Large intestine (tissue), 3 donors: Measurements from ENCODE around the gene HLA-E. TPM values are rescaled to one million over a fixed set of nuclear protein-coding genes. Genes with fewer than 3 reads are reported as not detected.
"Not testable (repeated sequence)": the region's sequence is repeated elsewhere in the genome, so short reads cannot be mapped to it uniquely, and the experiment has no call there.

Experiments
- DNase-seq, 2 donors: peaks; one replicate each; pipeline versions ENCODE4 v3.0.0 to v3.0.0-alpha.2; 2013
- H3K27ac ChIP-seq: one replicate; pipeline ENCODE4 v1.5.1; 2013; ENCODE audit warnings: low read length
- H3K27me3 ChIP-seq: 2 replicates; pipeline ENCODE4 v1.6.1; 2013; ENCODE audit warnings: low read length; ENCODE audit not compliant: control insufficient read depth, insufficient read depth
- H3K36me3 ChIP-seq: 2 replicates; pipeline ENCODE4 v1.6.1; 2013; ENCODE audit warnings: low read length; ENCODE audit not compliant: control insufficient read depth, insufficient read depth
- H3K4me1 ChIP-seq: one replicate; pipeline ENCODE4 v1.6.1; 2013; ENCODE audit warnings: low read length; ENCODE audit not compliant: control insufficient read depth, insufficient read depth
- H3K4me3 ChIP-seq: one replicate; pipeline ENCODE4 v1.5.1; 2013; ENCODE audit warnings: low read length
- H3K9me3 ChIP-seq: one replicate; pipeline ENCODE4 v1.6.1; 2013; ENCODE audit warnings: mild to moderate bottlenecking, low read depth, low read length, moderate library complexity; ENCODE audit not compliant: control insufficient read depth
- WGBS: methylation state at CpG from one replicate; pipeline ENCODE4 v1.1.5; 2013; ENCODE audit warnings: low lambda C conversion rate; ENCODE audit not compliant: insufficient coverage; 5-methylcytosine and 5-hydroxymethylcytosine counted together
- polyA plus RNA-seq: library from polyadenylated mRNA; unstranded; fragments of 120-200 nt; gene quantifications from one replicate; pipeline ENCODE4 v1.2.1, GENCODE V29; 2013

Gene HLA-E
- polyA plus RNA-seq, 1 donor: 170 TPM

DNA sequence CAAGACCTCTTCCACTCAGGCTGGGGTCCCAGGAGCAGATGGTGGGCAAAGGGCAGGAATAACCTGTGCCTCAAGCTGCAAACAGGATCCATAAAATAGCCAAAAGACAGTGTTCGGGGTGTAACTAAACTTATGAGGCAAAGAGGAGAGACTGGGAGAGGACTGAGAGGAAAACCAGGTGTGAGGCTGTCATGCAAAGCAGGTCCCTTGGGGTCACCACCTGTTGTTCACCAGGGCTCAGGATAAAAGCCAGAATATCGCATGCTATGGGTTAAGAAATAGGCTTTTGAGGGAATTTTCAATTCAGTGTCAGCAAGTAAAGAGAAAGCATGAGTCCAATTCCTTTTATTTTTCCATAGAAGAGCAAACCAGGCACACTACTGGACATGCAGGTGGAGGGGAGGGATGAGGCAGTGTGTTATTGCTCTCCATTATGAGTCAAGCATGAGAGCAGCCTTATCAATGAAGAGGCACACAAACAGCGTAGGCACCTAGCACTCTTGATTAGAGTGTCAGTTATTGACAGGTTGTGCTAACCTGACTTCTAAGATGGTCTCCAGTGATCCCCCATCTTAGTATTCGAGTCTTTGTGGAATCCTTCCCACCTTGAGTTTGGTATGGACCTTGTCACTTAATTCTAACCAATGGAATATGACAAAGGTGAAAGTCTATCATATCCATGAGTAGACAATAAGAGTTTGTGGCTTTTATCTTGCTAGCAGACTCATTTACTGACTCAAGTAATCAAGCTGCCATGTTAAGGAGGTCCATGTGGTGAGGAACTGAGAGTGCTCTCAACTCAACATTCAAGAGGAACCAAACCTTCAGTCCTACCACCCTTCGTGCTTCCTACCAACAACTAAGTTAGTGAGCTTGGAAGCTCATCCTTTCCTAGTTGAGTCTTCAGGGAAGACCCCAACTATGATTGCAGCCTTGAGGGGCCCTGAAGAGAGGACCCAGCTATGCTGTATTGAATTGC, 18.8 kb downstream of the HLA-E start:
- H3K27ac ChIP-seq: no peak overlapping the region
- no CpG with 5 or more reads among the region's 5 CpGs for WGBS
- no peaks in the 10 kb centered on the region for H3K27me3 ChIP-seq
- H3K4me3 ChIP-seq: no peak overlapping the region
- H3K36me3 ChIP-seq: no peaks in the 10 kb centered on the region
- H3K9me3 ChIP-seq: no peaks in the 10 kb centered on the region
- H3K4me1 ChIP-seq: no peaks in the 10 kb centered on the region
- DNase-seq: no peak

- Histone ChIP-seq H3K4me3 (no peak overlapping the region), H3K4me1 (no peaks in the 10 kb centered on the region), H3K27ac (no peak overlapping the region), H3K36me3 (no peaks in the 10 kb centered on the region), H3K27me3 (no peaks in the 10 kb centered on the region), H3K9me3 (no peaks in the 10 kb centered on the region)
- 79% methylated on average over 1 of the region's 5 CpGs for WGBS
- no peak for DNase-seq
Observed at GRCh38 chr6:30508890-30509736, 19.8 kb downstream of the HLA-E start.

- no peaks in the 10 kb centered on the region for H3K27me3 ChIP-seq
- WGBS: 65% methylated on average over 2 of the region's 10 CpGs
- H3K4me1 ChIP-seq: no peaks in the 10 kb centered on the region
- H3K9me3 ChIP-seq: no peaks in the 10 kb centered on the region
- no peak overlapping the region for H3K27ac ChIP-seq
- DNase-seq: no peak
- no peak overlapping the region for H3K4me3 ChIP-seq
- H3K36me3 ChIP-seq: no peaks in the 10 kb centered on the region
Observed at GRCh38 chr6:30510419-30511168, 21.3 kb downstream of the HLA-E start.

DNA sequence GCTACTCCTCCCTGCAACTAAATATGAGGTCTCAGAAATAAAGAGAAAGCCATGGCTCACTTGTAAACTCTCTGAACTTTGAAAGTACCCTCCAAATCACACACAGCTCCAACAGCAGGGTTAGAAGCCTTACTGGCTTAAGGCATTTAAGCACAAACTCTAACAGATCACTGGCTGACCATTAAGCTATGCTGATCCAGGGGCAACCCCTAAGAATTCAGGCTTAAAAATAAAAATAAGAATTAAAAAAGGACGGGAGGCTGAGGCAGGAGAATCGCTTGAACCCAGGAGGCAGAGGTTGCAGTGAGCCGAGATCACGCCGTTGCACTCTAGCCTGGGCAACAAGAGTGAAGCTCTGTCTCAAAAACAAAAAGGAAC, 21.8 kb downstream of the HLA-E start:
- no peak for DNase-seq
- Histone ChIP-seq H3K27me3 (no peaks in the 10 kb centered on the region), H3K9me3 (no peaks in the 10 kb centered on the region), H3K4me3 (no peak overlapping the region), H3K36me3 (no peaks in the 10 kb centered on the region), H3K4me1 (no peaks in the 10 kb centered on the region), H3K27ac (no peak overlapping the region)
- no CpG with 5 or more reads among the region's 5 CpGs for WGBS

GRCh38 chr6:30513451-30513850, 24.1 kb downstream of the HLA-E start:
- H3K27ac ChIP-seq: no peak overlapping the region
- WGBS: no CpG with 5 or more reads among the region's 2 CpGs
- H3K4me3 ChIP-seq: no peak overlapping the region
- peaks cover 7% of the 10 kb centered on the region for H3K9me3 ChIP-seq
- H3K4me1 ChIP-seq: no peaks in the 10 kb centered on the region
- H3K36me3 ChIP-seq: no peaks in the 10 kb centered on the region
- DNase-seq: no peak
- H3K27me3 ChIP-seq: no peaks in the 10 kb centered on the region

DNA sequence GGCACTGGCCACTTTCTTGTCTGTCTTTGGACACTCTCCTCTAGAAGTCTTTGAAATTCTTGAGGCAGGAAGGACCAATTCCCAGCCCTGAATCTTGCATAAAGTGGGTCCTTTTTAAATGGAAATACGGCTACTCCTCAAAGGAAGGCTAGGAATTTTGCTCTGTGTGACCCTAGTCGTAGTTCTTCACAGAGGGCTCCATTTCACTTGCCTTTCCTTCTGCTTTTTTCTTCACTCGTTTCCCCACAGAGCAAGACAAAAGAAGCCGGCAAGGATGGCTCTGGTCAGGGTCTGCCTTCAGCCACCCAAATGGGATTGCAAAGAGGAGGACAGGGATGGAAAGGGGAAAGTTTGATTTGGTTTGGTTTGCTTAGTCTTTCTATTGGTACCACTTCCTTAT, 25.8 kb downstream of the HLA-E start:
- Histone ChIP-seq H3K27ac (no peak overlapping the region), H3K4me3 (no peak overlapping the region)
- WGBS: no CpG with 5 or more reads among the region's 4 CpGs

DNA sequence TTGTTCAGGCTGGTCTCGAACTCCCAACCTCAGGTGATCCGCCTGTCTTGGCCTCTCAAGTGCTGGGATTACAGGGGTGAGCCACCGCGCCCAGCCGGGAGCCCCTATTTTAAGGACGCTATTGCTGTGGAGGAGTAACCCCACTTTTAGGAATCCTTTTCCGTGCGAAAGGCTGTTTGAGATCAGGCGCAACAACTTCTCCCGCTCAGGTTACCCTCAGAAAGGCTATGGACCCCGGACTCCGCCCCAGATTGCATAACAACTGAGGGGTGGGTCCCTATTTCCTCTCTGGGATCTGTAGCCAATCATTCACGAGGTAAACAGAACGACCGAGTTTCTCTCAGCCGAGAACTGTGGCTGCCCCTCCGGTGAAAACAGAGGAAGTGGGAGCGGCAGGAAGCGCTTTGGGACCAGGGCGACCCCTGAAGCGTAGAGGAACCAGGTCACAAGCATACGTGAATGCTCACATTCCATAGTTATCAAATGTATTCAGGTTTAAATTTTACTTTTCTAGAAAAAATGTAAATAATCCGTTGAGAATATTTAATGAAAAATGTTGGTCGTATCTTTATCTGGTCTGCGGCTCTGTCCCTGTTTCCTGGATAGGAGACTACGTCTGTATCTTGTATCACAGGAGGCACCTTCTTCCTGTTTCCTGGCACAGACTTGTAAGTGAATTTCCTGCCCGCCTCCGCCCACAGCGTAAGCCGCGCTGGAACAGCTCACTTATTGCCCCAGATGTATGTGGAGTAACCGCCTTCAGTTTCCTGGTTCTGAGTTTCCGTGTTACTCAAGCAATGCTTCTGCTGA, 26.8 kb downstream of the HLA-E start:
- WGBS: no CpG with 5 or more reads among the region's 33 CpGs
- Histone ChIP-seq H3K9me3 (peaks cover 13% of the 10 kb centered on the region), H3K4me3 (peak overlapping the region; percentile 49), H3K27me3 (no peaks in the 10 kb centered on the region), H3K27ac (peak overlapping the region; percentile 97), H3K36me3 (no peaks in the 10 kb centered on the region), H3K4me1 (no peaks in the 10 kb centered on the region)
- peak; percentile 95 to 96 for DNase-seq

More for the DNA sequence above, 25.8 kb downstream of the HLA-E start:
- peaks cover 7% of the 10 kb centered on the region for H3K9me3 ChIP-seq
- H3K36me3 ChIP-seq: no peaks in the 10 kb centered on the region
- no peaks in the 10 kb centered on the region for H3K4me1 ChIP-seq
- DNase-seq: no peak
- H3K27me3 ChIP-seq: no peaks in the 10 kb centered on the region

DNA sequence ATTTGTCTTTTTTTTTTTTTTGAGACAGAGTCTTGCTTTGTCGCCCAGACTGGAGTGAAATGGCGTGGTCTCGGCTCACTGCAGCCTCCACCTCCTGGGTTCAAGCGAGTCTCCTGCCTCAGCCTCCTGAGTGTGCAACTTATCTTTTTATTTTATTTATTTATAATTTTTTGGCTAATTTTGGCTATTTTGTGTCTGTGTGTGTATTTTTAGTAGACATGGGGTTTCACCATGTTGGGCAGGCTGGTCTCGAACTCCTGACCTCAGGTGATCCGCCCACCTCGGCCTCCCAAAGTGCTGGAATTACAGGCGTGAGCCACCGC, 27.4 kb downstream of the HLA-E start:
- not testable (repeated sequence) for DNase-seq, H3K27me3 ChIP-seq, H3K4me1 ChIP-seq, H3K36me3 ChIP-seq
- peak overlapping the region; percentile 49 for H3K4me3 ChIP-seq
- WGBS: no CpG with 5 or more reads among the region's 9 CpGs
- H3K9me3 ChIP-seq: peaks cover 13% of the 10 kb centered on the region
- H3K27ac ChIP-seq: peak overlapping the region; percentile 97

GRCh38 chr6:30517767-30518504, 28.6 kb downstream of the HLA-E start:
- DNase-seq, H3K27me3 ChIP-seq, H3K36me3 ChIP-seq, H3K4me3 ChIP-seq, H3K27ac ChIP-seq, H3K4me1 ChIP-seq: not testable (repeated sequence)
- H3K9me3 ChIP-seq: peaks cover 13% of the 10 kb centered on the region
- WGBS: no CpG with 5 or more reads among the region's 21 CpGs
